Neural cell (in vitro differentiated cells): ENCODE measurements around the gene HELZ. TPM values are rescaled to one million over a fixed set of nuclear protein-coding genes. Genes with fewer than 3 reads are reported as not detected.

Source experiments
- H2AFZ ChIP-seq: fragments of 200-600, 300-800 bp; sonication (generic), shearing (Covaris generic); 2 replicates; pipeline ENCODE4 v1.6.0; 2014; ENCODE audit warnings: low read depth, mild to moderate bottlenecking, antibody characterized with exemption, low read length, moderate library complexity
- H3F3A ChIP-seq: fragments of 200-600 bp; shearing (Covaris generic); 2 replicates; pipeline ENCODE4 v1.6.1; 2016; ENCODE audit warnings: mild to moderate bottlenecking, moderate library complexity, mixed read lengths, antibody characterized with exemption, low read length; ENCODE audit not compliant: insufficient read depth, poor library complexity, severe bottlenecking
- H3K27ac ChIP-seq: fragments of 200-600, 300-800 bp; sonication (generic), shearing (Covaris generic); 2 replicates; pipeline ENCODE4 v1.5.1; 2014; ENCODE audit warnings: mild to moderate bottlenecking, low read length, moderate library complexity
- H3K27me3 ChIP-seq: fragments of 300-800, 200-600 bp; sonication (generic), shearing (Covaris generic); 2 replicates; pipeline ENCODE4 v1.6.0; 2014; ENCODE audit warnings: mild to moderate bottlenecking, low read depth, low read length, moderate library complexity; ENCODE audit not compliant: insufficient read depth
- H3K36me3 ChIP-seq: fragments of 300-800, 200-600 bp; sonication (generic), shearing (Covaris generic); 2 replicates; pipeline ENCODE4 v1.5.1; 2014; ENCODE audit warnings: mild to moderate bottlenecking, antibody characterized with exemption, low read length, moderate library complexity; ENCODE audit not compliant: insufficient read depth
- H3K4me2 ChIP-seq: fragments of 300-800, 200-600 bp; sonication (generic), shearing (Covaris generic); 2 replicates; pipeline ENCODE4 v1.6.0; 2014; ENCODE audit warnings: mild to moderate bottlenecking, low read length
- H3K4me3 ChIP-seq: fragments of 300-800, 200-600 bp; sonication (generic), shearing (Covaris generic); 2 replicates; pipeline ENCODE4 v1.5.1; 2014; ENCODE audit warnings: mild to moderate bottlenecking, low read length, moderate library complexity
- H3K79me2 ChIP-seq: fragments of 200-600 bp; shearing (Covaris generic); replicated peaks from 2 replicates; pipeline ENCODE4 v1.6.0; 2014; ENCODE audit warnings: mild to moderate bottlenecking, low read length, moderate library complexity; ENCODE audit not compliant: insufficient read depth
- H3K9ac ChIP-seq: fragments of 300-800, 200-600 bp; sonication (generic), shearing (Covaris generic); 2 replicates; pipeline ENCODE4 v1.6.1; 2016; ENCODE audit warnings: mild to moderate bottlenecking, low read length, mixed read lengths
- H3K9me2 ChIP-seq: fragments of 200-600 bp; shearing (Covaris generic); 2 replicates; pipeline ENCODE4 v1.6.1; 2016; ENCODE audit warnings: mild to moderate bottlenecking, low read length, mixed read lengths; ENCODE audit not compliant: insufficient read depth
- H3K9me3 ChIP-seq: fragments of 200-600, 300-800 bp; sonication (generic), shearing (Covaris generic); 2 replicates; pipeline ENCODE4 v1.6.1; 2016; ENCODE audit warnings: mild to moderate bottlenecking, mixed run types, low read length, moderate library complexity, mixed read lengths
- H4K20me1 ChIP-seq: fragments of 200-600 bp; shearing (Covaris generic); 2 replicates; pipeline ENCODE4 v1.6.1; 2016; ENCODE audit warnings: mild to moderate bottlenecking, mixed run types; ENCODE audit not compliant: insufficient read depth
- CTCF ChIP-seq: fragments of 450-650 bp; IDR thresholded peaks from 2 replicates; pipeline ENCODE4 v1.5.1; 2014; ENCODE audit warnings: antibody characterized with exemption, mild to moderate bottlenecking, moderate library complexity; ENCODE audit not compliant: poor library complexity, severe bottlenecking
- EP300 ChIP-seq: fragments of 450-650 bp; conservative IDR thresholded peaks from 2 replicates; pipeline ENCODE4 v1.6.1; 2014; ENCODE audit warnings: antibody characterized with exemption, mild to moderate bottlenecking, moderate library complexity; ENCODE audit not compliant: poor library complexity, severe bottlenecking
- EZH2 ChIP-seq: fragments of 200-600, 300-800 bp; shearing (Covaris generic), sonication (generic); IDR thresholded peaks from 2 replicates; pipeline ENCODE4 v1.6.1; 2014; ENCODE audit warnings: antibody characterized with exemption, low read length, borderline replicate concordance, mild to moderate bottlenecking; ENCODE audit not compliant: insufficient read depth, poor library complexity, severe bottlenecking
- MXI1 ChIP-seq: fragments of 450-650 bp; conservative IDR thresholded peaks from 2 replicates; pipeline ENCODE4 v1.6.1; 2014; ENCODE audit warnings: antibody characterized with exemption, mild to moderate bottlenecking; ENCODE audit not compliant: poor library complexity, severe bottlenecking
- POLR2AphosphoS5 ChIP-seq: IDR thresholded peaks from 2 replicates; pipeline ENCODE4 v1.6.1; 2012
- RAD21 ChIP-seq: fragments of 450-650 bp; conservative IDR thresholded peaks from 2 replicates; pipeline ENCODE4 v1.6.1; 2014; ENCODE audit warnings: antibody characterized with exemption, mild to moderate bottlenecking, moderate library complexity
- REST ChIP-seq: IDR thresholded peaks from 2 replicates; pipeline ENCODE4 v1.6.1; 2012; ENCODE audit warnings: borderline replicate concordance
- SMC3 ChIP-seq: fragments of 450-650 bp; conservative IDR thresholded peaks from 2 replicates; pipeline ENCODE4 v1.6.1; 2014; ENCODE audit warnings: antibody characterized with exemption, mild to moderate bottlenecking, moderate library complexity; ENCODE audit not compliant: poor library complexity
- TAF1 ChIP-seq: IDR thresholded peaks from 2 replicates; pipeline ENCODE4 v1.6.1; 2012; ENCODE audit warnings: low read depth
- polyA plus RNA-seq: library from polyadenylated mRNA; depleted of rRNA; stranded (reverse); fragments of >200 nt; gene quantifications from 2 replicates; pipeline ENCODE4 v1.2.3, GENCODE V29; 2014

The HELZ gene
- polyA plus RNA-seq, 1 donor from 2014 or later: 11.7 TPM

GRCh38 chr17:67049025-67049739 lies 195.8 kb downstream of the HELZ start:
- no peak overlapping the region for H2AFZ ChIP-seq
- H3K27ac ChIP-seq: no peak overlapping the region
- H3K9me2 ChIP-seq: no peaks in the 10 kb centered on the region
- no peaks in the 10 kb centered on the region for H4K20me1 ChIP-seq
- no peak overlapping the region for H3K4me2 ChIP-seq
- no peaks in the 10 kb centered on the region for H3K79me2 ChIP-seq
- no peaks in the 10 kb centered on the region for H3F3A ChIP-seq
- no peaks in the 10 kb centered on the region for H3K36me3 ChIP-seq
- peaks cover 8% of the 10 kb centered on the region for H3K9me3 ChIP-seq
- H3K4me3 ChIP-seq: no peak overlapping the region
- H3K9ac ChIP-seq: no peak overlapping the region
- TF ChIP-seq EZH2 (no peak), TAF1 (no peak), SMC3 (no peak), MXI1 (no peak), REST (no peak), POLR2AphosphoS5 (no peak), RAD21 (no peak), CTCF (no peak), EP300 (no peak)
- no peaks in the 10 kb centered on the region for H3K27me3 ChIP-seq

- Histone ChIP-seq H3K36me3 (no peaks in the 10 kb centered on the region), H3K9ac (no peak overlapping the region), H3K4me3 (no peak overlapping the region), H3K27me3 (no peaks in the 10 kb centered on the region), H3F3A (no peaks in the 10 kb centered on the region), H3K9me3 (peaks cover 8% of the 10 kb centered on the region), H2AFZ (no peak overlapping the region), H3K4me2 (no peak overlapping the region), H3K27ac (no peak overlapping the region), H4K20me1 (no peaks in the 10 kb centered on the region), H3K79me2 (no peaks in the 10 kb centered on the region), H3K9me2 (no peaks in the 10 kb centered on the region)
- TF ChIP-seq SMC3: no peak
- no peak for TF ChIP-seq CTCF
- TF ChIP-seq MXI1: no peak
These were observed 197.6 kb downstream of the HELZ start for GRCh38 chr17:67047382-67047781.
